Muscle layer of colon (tissue), 2 donors: Measurements from ENCODE around the gene GNAI2.

Experiments
- H3K27ac ChIP-seq: one replicate; pipeline ENCODE4 v1.7.0; 2013; ENCODE audit warnings: low read depth, mild to moderate bottlenecking, low read length, moderate library complexity
- H3K27me3 ChIP-seq, 2 donors: one replicate each; pipeline ENCODE4 v1.7.0; 2013; ENCODE audit warnings: low read length in 2 of 2, mild to moderate bottlenecking in 2 of 2; ENCODE audit not compliant: insufficient read depth in 2 of 2, control insufficient read depth in 1 of 2
- H3K36me3 ChIP-seq: one replicate; pipeline ENCODE4 v1.7.0; 2013; ENCODE audit warnings: mild to moderate bottlenecking, low read length; ENCODE audit not compliant: insufficient read depth
- H3K4me1 ChIP-seq: one replicate; pipeline ENCODE4 v1.7.0; 2013; ENCODE audit warnings: mild to moderate bottlenecking, low read length; ENCODE audit not compliant: insufficient read depth
- H3K4me3 ChIP-seq, 2 donors: one replicate each; pipeline ENCODE4 v1.7.0; 2013; ENCODE audit warnings: low read length in 2 of 2, low read depth in 1 of 2, mild to moderate bottlenecking in 1 of 2, moderate library complexity in 1 of 2
- H3K9ac ChIP-seq: one replicate; pipeline ENCODE4 v1.7.0; 2013; ENCODE audit warnings: low read length
- H3K9me3 ChIP-seq: one replicate; pipeline ENCODE4 v1.7.0; 2013; ENCODE audit warnings: mild to moderate bottlenecking, low read length
- donor health status: abdominal sarcoma.
- donor health status: Adenocarcinoma of cecum.

Gene GNAI2

GRCh38 chr3:50290161-50290641 lies 54.2 kb downstream of the GNAI2 start:
- Histone ChIP-seq H3K4me1 (peaks cover 25% of the 10 kb centered on the region), H3K9me3 (no peaks in the 10 kb centered on the region), H3K36me3 (peaks cover 33% of the 10 kb centered on the region), H3K27ac (no peak overlapping the region), H3K27me3 (no peaks in the 10 kb centered on the region), H3K4me3 (no peak overlapping the region), H3K9ac (no peak overlapping the region)

GRCh38 chr3:50292159-50293078 lies 56.4 kb downstream of the GNAI2 start, which contains the start of gene IFRD2:
Gene IFRD2, minus strand, starts transcription at chr3:50292429. Its CDS starts 155 bp downstream, at chr3:50292274.
- Histone ChIP-seq H3K4me3 (peak within 1 kb of the TSS; percentile 84 to 87), H3K9ac (peak within 1 kb of the TSS; percentile 82), H3K4me1 (peaks cover 25% of the 10 kb centered on the region), H3K9me3 (no peaks in the 10 kb centered on the region), H3K27me3 (no peaks in the 10 kb centered on the region), H3K36me3 (peaks cover 32% of the 10 kb centered on the region), H3K27ac (peak within 1 kb of the TSS; percentile 65)

- no peaks in the 10 kb centered on the region for H3K9me3 ChIP-seq
- H3K36me3 ChIP-seq: peaks cover 23% of the 10 kb centered on the region
- H3K4me1 ChIP-seq: peaks cover 29% of the 10 kb centered on the region
- H3K4me3 ChIP-seq: peak overlapping the region in 1 of 2 donors; percentile 49
- peak overlapping the region; percentile 64 for H3K27ac ChIP-seq
- no peaks in the 10 kb centered on the region for H3K27me3 ChIP-seq
- peak overlapping the region; percentile 76 for H3K9ac ChIP-seq
These were observed 57.2 kb downstream of the GNAI2 start for GRCh38 chr3:50293079-50293801.

GRCh38 chr3:50294089-50294488 lies 58.1 kb downstream of the GNAI2 start:
- H3K27ac ChIP-seq: no peak overlapping the region

GRCh38 chr3:50294492-50295403 lies 58.7 kb downstream of the GNAI2 start:
- Histone ChIP-seq H3K27ac (no peak overlapping the region), H3K4me3 (no peak overlapping the region), H3K9me3 (no peaks in the 10 kb centered on the region), H3K4me1 (peaks cover 36% of the 10 kb centered on the region), H3K36me3 (peaks cover 8% of the 10 kb centered on the region), H3K9ac (no peak overlapping the region), H3K27me3 (no peaks in the 10 kb centered on the region)

More at GRCh38 chr3:50294089-50294488, 58.1 kb downstream of the GNAI2 start:
- Histone ChIP-seq H3K36me3 (peaks cover 15% of the 10 kb centered on the region), H3K4me1 (peaks cover 35% of the 10 kb centered on the region), H3K4me3 (no peak overlapping the region), H3K9ac (no peak overlapping the region), H3K9me3 (no peaks in the 10 kb centered on the region), H3K27me3 (no peaks in the 10 kb centered on the region)

GRCh38 chr3:50295553-50296431 lies 59.8 kb downstream of the GNAI2 start:
- Histone ChIP-seq H3K4me3 (no peak overlapping the region), H3K27me3 (no peaks in the 10 kb centered on the region), H3K9ac (no peak overlapping the region), H3K9me3 (no peaks in the 10 kb centered on the region), H3K4me1 (peaks cover 39% of the 10 kb centered on the region), H3K36me3 (no peaks in the 10 kb centered on the region), H3K27ac (no peak overlapping the region)

- Histone ChIP-seq H3K36me3 (no peaks in the 10 kb centered on the region), H3K27ac (no peak overlapping the region), H3K27me3 (no peaks in the 10 kb centered on the region), H3K9ac (no peak overlapping the region), H3K4me1 (peaks cover 35% of the 10 kb centered on the region), H3K4me3 (no peak overlapping the region), H3K9me3 (no peaks in the 10 kb centered on the region)
These were observed 60.8 kb downstream of the GNAI2 start for GRCh38 chr3:50296721-50297383.

GRCh38 chr3:50297384-50297775 lies 61.4 kb downstream of the GNAI2 start:
- Histone ChIP-seq H3K4me3 (no peak overlapping the region), H3K9ac (no peak overlapping the region), H3K36me3 (no peaks in the 10 kb centered on the region), H3K4me1 (peaks cover 35% of the 10 kb centered on the region), H3K9me3 (no peaks in the 10 kb centered on the region), H3K27ac (no peak overlapping the region), H3K27me3 (no peaks in the 10 kb centered on the region)

GRCh38 chr3:50297896-50298725 lies 62.1 kb downstream of the GNAI2 start:
- peaks cover 30% of the 10 kb centered on the region for H3K4me1 ChIP-seq
- peak overlapping the region; percentile 95 for H3K9ac ChIP-seq
- H3K27me3 ChIP-seq: no peaks in the 10 kb centered on the region
- peak overlapping the region; percentile 80 for H3K27ac ChIP-seq
- peak overlapping the region; percentile 84 to 91 for H3K4me3 ChIP-seq
- no peaks in the 10 kb centered on the region for H3K9me3 ChIP-seq
- no peaks in the 10 kb centered on the region for H3K36me3 ChIP-seq
